B cell (primary cell): ENCODE data around the gene SLC29A3. TPM values are rescaled to one million over a fixed set of nuclear protein-coding genes. Genes with fewer than 3 reads are reported as not detected.

ENCODE experiments used
- ATAC-seq: fragments of 200-7000 bp; cut with Tn5 transposase; one replicate; pipeline ENCODE4 v1.10.0; 2021; ENCODE audit warnings: low read depth, mild to moderate bottlenecking, moderate number of reproducible peaks, moderate library complexity
- CTCF ChIA-PET: fragments of 350-600 bp; sonication (Branson Sonifier 250); formaldehyde crosslinking; loops from one replicate; lab custom pipeline; 2021; ENCODE audit warnings: antibody characterized with exemption, inconsistent platforms; lab: Charles Lee
- POLR2A ChIA-PET: fragments of 350-600 bp; sonication (Branson Sonifier 250); formaldehyde crosslinking; loops from one replicate; lab custom pipeline; 2021; ENCODE audit warnings: antibody characterized with exemption; lab: Charles Lee
- DNase-seq: peaks from one replicate; pipeline ENCODE4 v3.0.0; 2013
- H2AFZ ChIP-seq: 2 replicates; pipeline ENCODE4 v1.6.1; 2012; ENCODE audit warnings: mild to moderate bottlenecking, low read depth, low read length; ENCODE audit not compliant: insufficient read depth, poor library complexity, severe bottlenecking
- H3K27ac ChIP-seq, 2 donors: 1 replicate in 1 of 2; 2 replicates in 1 of 2; pipeline ENCODE4 v1.5.1; 2012 to 2013; ENCODE audit warnings: low read length in 2 of 2, mild to moderate bottlenecking in 2 of 2, moderate library complexity in 1 of 2
- H3K27me3 ChIP-seq, 4 experiments: fragments of 200-600 bp in 1 of 4; sonication (generic) in 1 of 4; replicated peaks in 1 of 4; 1 replicate in 2 of 4; 2 replicates in 2 of 4; pipeline versions ENCODE4 v1.6.1 to v1.7.0; 2013 to 2016; ENCODE audit warnings: low read length in 3 of 4, mild to moderate bottlenecking in 2 of 4, mixed read lengths in 1 of 4, moderate library complexity in 1 of 4; ENCODE audit not compliant: insufficient read depth in 4 of 4, control insufficient read depth in 3 of 4; ENCODE audit errors: control extremely low read depth in 1 of 4
- H3K36me3 ChIP-seq, 2 experiments: replicated peaks in 1 of 2; 1 replicate in 1 of 2; 2 replicates in 1 of 2; pipeline versions ENCODE4 v1.6.1 to v1.7.1; 2013; ENCODE audit warnings: low read length in 1 of 2; ENCODE audit not compliant: insufficient read depth in 2 of 2, control insufficient read depth in 1 of 2; ENCODE audit errors: control extremely low read depth in 1 of 2, extremely low read depth in 1 of 2
- H3K4me1 ChIP-seq, 2 donors: fragments of 200-600 bp in 1 of 2; sonication (generic) in 1 of 2; 1 replicate in 1 of 2; 2 replicates in 1 of 2; pipeline versions ENCODE4 v1.5.1 to v1.6.1; 2013 to 2017; ENCODE audit warnings: low read length in 2 of 2; ENCODE audit not compliant: control insufficient read depth in 2 of 2, insufficient read depth in 2 of 2
- H3K4me2 ChIP-seq: replicated peaks from 2 replicates; pipeline ENCODE3; 2012; ENCODE audit warnings: mild to moderate bottlenecking, low read depth, low read length; ENCODE audit not compliant: poor library complexity, severe bottlenecking
- H3K4me3 ChIP-seq, 5 experiments: fragments of 200-600 bp in 1 of 5; sonication (generic) in 1 of 5; 1 replicate in 3 of 5; 2 replicates in 2 of 5; pipeline versions ENCODE4 v1.5.1 to v1.7.0; 2011 to 2016; ENCODE audit warnings: low read length in 4 of 5, mild to moderate bottlenecking in 4 of 5, low read depth in 2 of 5, control low read depth in 1 of 5, moderate library complexity in 1 of 5; ENCODE audit not compliant: insufficient read depth in 1 of 5; ENCODE audit errors: control extremely low read depth in 1 of 5, extremely low read depth in 1 of 5
- H3K79me2 ChIP-seq: fragments of 200-600 bp; sonication (generic); one replicate; pipeline ENCODE4 v1.6.0; 2016; ENCODE audit warnings: low read length; ENCODE audit not compliant: control insufficient read depth, insufficient read depth
- H3K9ac ChIP-seq: fragments of 200-600 bp; sonication (generic); 2 replicates; pipeline ENCODE4 v1.6.1; 2017; ENCODE audit warnings: mild to moderate bottlenecking, low read length, moderate library complexity
- H3K9me3 ChIP-seq, 3 donors: one replicate each; pipeline versions ENCODE4 v1.6.1 to v1.7.1; 2013; ENCODE audit warnings: low read length in 2 of 3; ENCODE audit not compliant: control insufficient read depth in 2 of 3, insufficient read depth in 1 of 3; ENCODE audit errors: control extremely low read depth in 1 of 3
- H4K20me1 ChIP-seq: 2 replicates; pipeline ENCODE4 v1.6.0; 2012; ENCODE audit warnings: mild to moderate bottlenecking, low read length; ENCODE audit not compliant: insufficient read depth, control insufficient read depth, poor library complexity, severe bottlenecking
- H3K27ac Mint-ChIP-seq: one replicate; pipeline ENCODE4 v1.8.0; 2021; ENCODE audit warnings: mixed read lengths
- H3K27me3 Mint-ChIP-seq: one replicate; pipeline ENCODE4 v1.8.0; 2021; ENCODE audit warnings: mixed read lengths
- H3K4me1 Mint-ChIP-seq: one replicate; pipeline ENCODE4 v1.8.0; 2021; ENCODE audit warnings: mixed read lengths
- H3K4me3 Mint-ChIP-seq: one replicate; pipeline ENCODE4 v1.8.0; 2021; ENCODE audit warnings: mixed read lengths
- H3K9me3 Mint-ChIP-seq: one replicate; pipeline ENCODE4 v1.8.0; 2022; ENCODE audit warnings: mixed read lengths; ENCODE audit not compliant: insufficient read depth
- CTCF ChIP-seq: fragments of 200-600 bp; IDR thresholded peaks from one replicate; pipeline ENCODE4 v1.8.0; 2022; ENCODE audit warnings: antibody characterized with exemption, mild to moderate bottlenecking
- EZH2 ChIP-seq: IDR thresholded peaks from 2 replicates; pipeline ENCODE4 v1.6.1; 2012; ENCODE audit warnings: borderline replicate concordance, low read depth, mild to moderate bottlenecking, moderate library complexity, low read length; ENCODE audit not compliant: insufficient read depth, poor library complexity, severe bottlenecking
- WGBS: methylation state at CpG from one replicate; pipeline ENCODE4 v1.1.5; 2013; ENCODE audit warnings: missing lambda C conversion rate; ENCODE audit not compliant: insufficient coverage; 5-methylcytosine and 5-hydroxymethylcytosine counted together
- intact Hi-C: fragments of 100-400 bp; cut with micrococcal nuclease; formaldehyde crosslinking; loops from one replicate; pipeline ENCODE4 v1.10.0; 2022
- polyA plus RNA-seq: library from polyadenylated mRNA; depleted of rRNA; stranded (reverse); fragments of >200 nt; gene quantifications from 2 replicates; pipeline ENCODE4 v1.2.3, GENCODE V29; 2012
- total RNA-seq, 2 donors: library from RNA; stranded (reverse); fragments of 120-200 nt in 1 of 2; gene quantifications; 1 replicate in 1 of 2; 2 replicates in 1 of 2; pipeline versions ENCODE4 v1.2.3 to v1.2.4, GENCODE V29; 2013 to 2022

SLC29A3 gene
- total and polyA plus RNA-seq, 2 donors (not counting 1 experiment from before 2014, with no cell fraction given) = 4.5 to 8.2 TPM

GRCh38 chr10:71284544-71285179 is 34.4 kb upstream of the SLC29A3 start:
- Histone ChIP-seq H3K4me2 (no peak overlapping the region), H3K79me2 (no peaks in the 10 kb centered on the region), H3K36me3 (no peaks in the 10 kb centered on the region), H3K4me3 (no peak overlapping the region), H3K9ac (no peak overlapping the region), H3K4me1 (no peaks in the 10 kb centered on the region), H2AFZ (peak overlapping the region; percentile 10), H3K27ac (no peak overlapping the region), H3K27me3 (no peaks in the 10 kb centered on the region), H4K20me1 (no peaks in the 10 kb centered on the region), H3K9me3 (peaks cover 0 to 7% (median 0%) of the 10 kb centered on the region in 3 donors)
- no peak overlapping the region for H3K4me3 Mint-ChIP-seq
- CTCF ChIA-PET = interaction anchor here (0.6 to 3.3 kb wide), 9 partner anchors 9 to 971 kb away, joined by 3 to 17 read pairs (median 4); no protein-coding TSS in a partner anchor
- no peaks in the 10 kb centered on the region for H3K9me3 Mint-ChIP-seq
- WGBS = 73% methylated on average over 6 of the region's 19 CpGs
- POLR2A ChIA-PET = no interaction called here
- DNase-seq (no peak), ATAC-seq (no peak)
- intact Hi-C loops = loop anchor here (2.0 kb wide), 1 partner anchor 360 kb away; no protein-coding TSS in a partner anchor
- TF ChIP-seq CTCF (no peak), EZH2 (no peak)
- H3K4me1 Mint-ChIP-seq = peaks cover 3% of the 10 kb centered on the region
- H3K27me3 Mint-ChIP-seq = no peaks in the 10 kb centered on the region
- no peak overlapping the region for H3K27ac Mint-ChIP-seq

- Histone ChIP-seq H3K27me3 (no peaks in the 10 kb centered on the region), H3K4me1 (no peaks in the 10 kb centered on the region), H4K20me1 (no peaks in the 10 kb centered on the region), H2AFZ (peak overlapping the region; percentile 10), H3K79me2 (no peaks in the 10 kb centered on the region), H3K9ac (no peak overlapping the region), H3K27ac (no peak overlapping the region), H3K36me3 (no peaks in the 10 kb centered on the region), H3K9me3 (peaks cover 0 to 7% (median 0%) of the 10 kb centered on the region in 3 donors), H3K4me3 (no peak overlapping the region), H3K4me2 (no peak overlapping the region)
- no peak for TF ChIP-seq EZH2
- TF ChIP-seq CTCF = peak; percentile 70
- 57% methylated on average over 11 of the region's 11 CpGs for WGBS
- Mint-ChIP-seq H3K4me1 (peaks cover 5% of the 10 kb centered on the region), H3K9me3 (no peaks in the 10 kb centered on the region), H3K27ac (no peak overlapping the region), H3K27me3 (no peaks in the 10 kb centered on the region), H3K4me3 (no peak overlapping the region)
- peak; percentile 42 for DNase-seq
- peak; percentile 56 for ATAC-seq
- ChIA-PET POLR2A (no interaction called here), CTCF (interaction anchor here (1.2 to 3.3 kb wide), 8 partner anchors 9 to 364 kb away, joined by 3 to 17 read pairs (median 4); no protein-coding TSS in a partner anchor)
- intact Hi-C loops = loop anchor here (2.0 kb wide), 1 partner anchor 360 kb away; no protein-coding TSS in a partner anchor
These were observed 33.9 kb upstream of the SLC29A3 start for GRCh38 chr10:71285180-71285545.
